ENCODE results near the gene TCF7L2.
A peak's percentile ranks its signal among the peaks of the same experiment; 100 is the strongest.

Gene TCF7L2

DNA sequence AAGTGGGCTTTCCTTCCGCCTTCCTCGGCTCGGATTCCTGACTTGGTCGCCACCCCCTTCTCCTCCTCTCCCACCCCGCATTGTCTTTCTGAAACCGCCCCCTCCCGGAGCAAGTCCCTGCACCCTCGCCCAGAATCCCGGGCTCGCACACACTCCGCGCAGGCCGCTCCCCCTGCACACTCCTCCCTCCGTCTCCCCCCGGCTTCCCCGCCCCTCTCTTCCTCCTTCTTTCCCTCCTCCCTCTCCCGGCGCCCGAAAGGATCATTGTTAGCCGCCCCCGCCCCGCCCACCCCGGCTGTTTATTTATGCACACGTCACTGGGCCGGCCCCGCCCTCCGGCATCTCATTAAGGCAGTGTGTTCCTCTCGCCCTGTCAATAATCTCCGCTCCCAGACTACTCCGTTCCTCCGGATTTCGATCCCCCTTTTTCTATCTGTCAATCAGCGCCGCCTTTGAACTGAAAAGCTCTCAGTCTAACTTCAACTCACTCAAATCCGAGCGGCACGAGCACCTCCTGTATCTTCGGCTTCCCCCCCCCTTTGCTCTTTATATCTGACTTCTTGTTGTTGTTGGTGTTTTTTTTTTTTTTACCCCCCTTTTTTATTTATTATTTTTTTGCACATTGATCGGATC is at the start of gene TCF7L2:
Gene TCF7L2, plus strand, starts transcription at position 373 of the 633 bp plus-strand sequence. CDS start 510 bp downstream, outside the sequence.
- peak; percentile 63 for DNase-seq

DNA sequence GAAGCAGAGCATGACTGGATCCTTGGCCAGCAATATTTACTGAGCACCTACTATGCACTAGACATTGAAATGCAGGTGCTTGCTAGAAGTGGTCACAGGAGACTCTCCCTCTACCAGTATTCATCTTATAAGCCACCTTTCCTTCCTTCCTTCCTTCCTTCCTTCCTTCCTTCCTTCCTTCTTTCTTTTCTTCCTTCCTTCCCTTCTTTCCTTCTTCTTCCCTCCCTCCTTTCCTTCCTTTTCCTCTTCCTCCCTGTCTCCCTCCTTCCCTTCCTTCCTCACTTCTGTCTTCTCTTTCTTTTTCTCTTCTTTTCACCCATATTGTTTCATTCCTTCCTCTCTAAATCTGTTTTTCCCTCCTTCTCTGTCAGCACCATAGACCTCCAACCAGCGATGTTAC is 47.3 kb upstream of the TCF7L2 start:
- no peak for DNase-seq

DNA sequence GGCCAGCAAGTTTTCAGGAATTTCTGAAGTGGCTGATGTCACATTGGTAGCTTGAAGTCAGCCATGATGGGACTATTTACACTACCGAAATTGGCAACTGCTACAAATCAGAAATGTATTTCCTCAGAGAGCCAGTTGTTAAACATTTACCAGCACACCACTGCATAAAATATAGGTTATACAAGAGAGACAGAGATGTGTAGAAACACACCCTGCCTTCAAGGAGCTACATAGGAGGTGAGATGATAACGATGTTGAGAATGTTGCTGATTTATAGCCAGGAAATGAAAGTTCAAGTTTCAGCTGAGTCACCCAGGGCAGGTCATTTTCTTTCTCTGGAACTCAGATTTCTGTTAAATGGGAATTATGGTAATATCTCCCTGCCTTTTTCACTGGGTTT is 46.0 kb upstream of the TCF7L2 start:
- no peak for DNase-seq

DNA sequence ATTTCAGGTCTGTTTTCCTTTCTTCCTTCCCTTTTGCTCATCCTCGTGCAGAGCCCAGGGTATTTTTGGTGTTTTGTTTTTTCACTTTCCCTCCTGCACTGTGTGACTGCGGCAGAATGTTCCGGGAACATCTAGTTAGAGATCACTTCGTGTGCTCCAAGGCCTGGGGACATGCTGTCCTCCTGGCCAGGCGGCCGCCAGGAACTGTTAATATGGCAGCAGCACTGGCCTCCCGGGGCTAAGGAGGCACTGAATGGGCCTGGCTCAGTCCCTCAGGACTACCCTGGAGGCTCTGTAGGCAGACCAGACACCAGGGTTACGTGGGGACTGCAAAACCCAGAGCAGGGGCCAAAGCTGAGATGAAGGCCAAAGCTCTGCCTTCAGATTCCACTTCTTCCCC is 43.1 kb upstream of the TCF7L2 start:
- DNase-seq, result no peak

DNA sequence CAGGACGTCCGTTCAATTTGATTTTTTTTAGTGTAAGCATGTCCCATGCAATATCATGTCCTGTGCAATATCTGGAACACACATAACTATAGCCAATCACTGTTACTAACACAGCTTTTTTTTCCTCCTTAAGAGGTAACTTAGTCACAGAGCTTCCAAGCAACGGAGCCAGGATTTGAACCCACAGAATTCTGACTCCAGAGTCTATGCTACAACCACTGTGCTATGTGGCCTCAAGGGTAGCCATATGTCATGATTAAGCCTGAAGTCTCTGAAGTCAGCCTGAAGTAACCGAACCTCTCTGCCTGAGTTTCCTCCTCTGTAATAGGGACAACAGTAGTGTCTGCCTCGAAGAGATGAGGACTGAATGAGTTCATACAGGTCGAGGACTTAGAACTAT is 42.2 kb upstream of the TCF7L2 start:
- no peak for DNase-seq

DNA sequence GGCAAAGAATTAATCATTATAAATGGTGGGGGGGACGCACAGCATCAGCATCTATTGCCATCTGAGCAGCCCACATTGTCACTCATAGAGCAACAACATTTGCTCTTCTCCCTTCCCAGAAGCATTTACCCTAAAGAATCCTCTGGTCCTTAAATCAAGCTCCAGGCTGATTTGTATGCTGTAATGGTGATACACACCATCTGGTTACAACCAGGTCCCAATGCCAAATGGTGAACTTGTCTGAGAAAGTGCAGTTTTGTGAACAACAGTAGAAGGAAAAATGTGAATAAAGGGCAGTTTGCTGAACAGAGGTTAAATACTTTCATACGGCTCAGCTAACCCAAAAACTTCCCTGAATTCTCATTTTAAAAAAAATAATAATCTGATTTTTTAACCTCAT is 38.8 kb upstream of the TCF7L2 start:
- DNase-seq, result no peak

DNA sequence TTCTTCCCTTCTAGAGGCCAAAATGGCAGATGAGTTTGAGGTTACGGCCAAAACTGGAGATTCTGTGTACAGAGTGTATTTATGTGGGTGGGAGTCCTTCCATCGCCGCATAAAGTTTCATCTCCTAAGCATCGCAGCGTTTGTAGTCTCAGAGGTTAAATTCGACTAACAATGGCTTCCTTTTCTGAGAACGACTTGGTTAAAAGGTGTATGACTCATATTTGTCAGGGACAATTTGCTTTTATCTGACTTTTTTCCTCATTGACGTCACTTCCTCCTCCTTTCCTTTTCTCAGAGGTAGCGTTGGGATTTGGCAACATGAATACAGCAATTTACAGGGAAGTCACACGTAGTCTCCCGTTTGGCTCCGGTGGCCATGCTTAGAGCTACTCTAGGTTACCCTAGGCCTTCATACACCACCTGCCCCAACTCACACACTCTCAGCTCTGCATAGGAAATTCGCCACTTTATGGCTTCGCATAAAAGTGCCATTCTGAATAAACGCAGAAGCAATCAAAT is 37.6 kb upstream of the TCF7L2 start:
- DNase-seq, result no peak

DNA sequence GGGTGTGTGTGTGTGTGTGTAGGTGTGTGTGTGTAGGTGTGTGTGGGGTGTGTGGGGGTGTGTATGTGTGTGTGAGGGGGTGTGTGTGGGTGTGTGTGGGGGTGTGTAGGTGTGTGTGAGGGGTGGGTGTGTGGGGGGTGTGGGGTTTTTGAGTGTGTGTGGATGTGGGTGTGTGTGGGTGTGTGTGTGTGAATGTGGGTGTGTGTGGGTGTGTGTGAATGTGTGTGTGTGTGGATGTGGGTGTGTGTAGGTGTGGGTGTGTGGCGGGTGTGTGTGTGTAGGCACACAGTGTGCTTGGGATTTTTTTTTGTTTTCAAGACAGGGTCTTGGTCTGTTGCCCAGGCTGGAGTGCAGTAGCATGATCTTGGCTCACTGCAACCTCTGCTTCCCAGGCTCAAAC is 36.8 kb upstream of the TCF7L2 start:
- DNase-seq, result no peak

DNA sequence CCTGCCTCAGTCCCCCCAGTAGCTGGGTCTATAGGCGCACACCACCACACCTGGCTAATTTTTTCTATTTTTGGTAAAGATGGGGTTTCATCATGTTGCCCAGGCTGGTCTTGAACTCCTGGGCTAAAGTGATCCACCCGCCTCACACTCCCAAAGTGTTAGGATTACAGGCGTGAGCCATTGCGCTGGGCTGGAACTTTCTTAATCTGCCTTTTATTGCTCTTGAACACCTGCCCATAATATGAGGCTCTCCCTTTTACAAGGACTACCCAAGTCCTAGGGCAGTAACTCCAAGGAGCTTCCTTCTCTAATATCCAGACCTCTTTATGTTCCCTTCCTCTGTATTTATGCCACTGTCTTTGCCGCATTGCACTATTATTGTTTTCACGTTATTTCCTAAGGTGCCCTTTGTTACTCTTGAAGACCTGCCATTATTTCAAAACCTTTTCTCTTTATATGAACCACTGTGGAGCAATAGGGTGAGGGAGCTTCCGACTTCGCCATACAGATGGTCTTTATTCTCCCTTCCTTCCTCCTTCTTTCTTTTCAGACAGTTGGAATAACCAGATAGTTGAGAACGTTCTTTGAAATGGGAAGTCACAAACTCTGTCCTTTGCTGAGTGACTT is 36.3 kb upstream of the TCF7L2 start:
- DNase-seq, result no peak

DNA sequence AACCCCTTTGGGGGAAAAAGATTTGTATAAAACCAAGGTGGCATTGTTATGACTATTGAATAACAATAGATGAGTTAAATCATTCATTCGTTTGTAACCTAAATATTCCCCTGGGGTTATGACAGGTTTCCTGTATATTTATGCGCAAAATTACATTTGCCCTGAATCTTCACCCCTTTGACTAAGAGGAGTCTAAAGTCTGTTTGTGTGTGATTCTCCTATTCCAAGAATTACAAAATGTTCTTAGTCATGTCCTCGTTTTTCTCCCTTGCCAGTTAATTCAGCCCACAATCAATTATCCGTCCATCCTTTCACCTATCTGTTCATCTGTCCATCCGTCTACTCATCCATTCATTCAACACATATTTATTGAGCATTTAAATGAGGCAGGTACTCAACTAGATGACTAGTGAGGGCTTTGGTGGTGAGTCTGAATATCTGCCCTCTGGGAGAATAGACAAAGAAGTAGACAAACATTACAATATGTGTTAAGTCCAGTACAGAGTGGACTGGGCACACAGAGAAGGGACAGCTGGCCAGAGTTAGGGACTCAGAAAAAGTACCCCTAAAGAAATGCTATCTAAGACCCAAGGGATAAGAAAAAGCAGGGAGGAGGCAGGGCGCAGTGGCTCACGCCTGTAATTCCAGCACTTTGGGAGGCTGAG is 35.6 kb upstream of the TCF7L2 start:
- DNase-seq, result no peak

DNA sequence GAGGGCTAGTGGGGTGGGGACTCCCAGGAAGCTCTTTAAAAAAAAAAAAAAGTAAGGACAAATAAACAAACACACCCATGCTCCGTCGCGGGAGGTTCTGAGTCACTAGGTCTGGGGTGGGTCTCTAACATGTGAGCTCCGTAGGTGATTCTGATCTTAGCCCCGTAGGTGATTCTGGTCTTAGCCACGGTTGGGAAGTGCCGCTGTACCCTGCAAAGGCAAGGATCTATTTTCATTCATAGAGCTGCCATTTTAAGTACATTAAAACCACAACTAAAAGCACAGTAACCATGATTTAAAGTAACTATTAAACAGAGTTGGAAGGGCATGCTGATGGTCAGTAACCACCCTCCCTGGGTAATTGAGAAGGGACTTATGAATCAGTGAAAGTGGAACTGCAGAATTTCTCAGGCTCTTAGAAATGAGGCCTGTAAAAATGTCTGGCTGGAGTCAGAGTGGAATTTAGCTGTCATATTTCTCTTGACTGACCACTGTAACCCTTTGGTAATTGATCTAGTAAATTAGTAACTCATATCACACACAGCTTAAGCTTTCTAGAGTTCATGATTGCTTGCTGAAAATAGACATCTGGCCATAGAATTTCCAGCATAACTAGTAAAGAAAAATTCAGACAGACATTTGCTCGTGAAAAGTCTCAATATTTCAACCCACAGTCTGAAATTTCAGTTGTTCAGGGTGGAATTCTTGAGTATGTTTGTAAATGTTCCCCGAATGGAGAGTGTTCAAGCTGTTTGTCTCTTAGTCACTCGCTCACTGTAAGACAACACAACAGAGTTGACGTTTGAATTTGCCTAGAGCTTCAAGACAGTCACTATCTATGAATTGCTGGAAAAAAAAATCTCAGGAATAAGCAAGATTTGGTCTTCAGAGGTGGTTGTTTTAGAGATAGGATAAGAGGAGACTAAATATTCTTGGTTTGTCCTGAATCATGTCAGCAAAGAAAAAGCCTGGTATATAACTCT is 34.2 kb upstream of the TCF7L2 start:
- DNase-seq, result no peak

DNA sequence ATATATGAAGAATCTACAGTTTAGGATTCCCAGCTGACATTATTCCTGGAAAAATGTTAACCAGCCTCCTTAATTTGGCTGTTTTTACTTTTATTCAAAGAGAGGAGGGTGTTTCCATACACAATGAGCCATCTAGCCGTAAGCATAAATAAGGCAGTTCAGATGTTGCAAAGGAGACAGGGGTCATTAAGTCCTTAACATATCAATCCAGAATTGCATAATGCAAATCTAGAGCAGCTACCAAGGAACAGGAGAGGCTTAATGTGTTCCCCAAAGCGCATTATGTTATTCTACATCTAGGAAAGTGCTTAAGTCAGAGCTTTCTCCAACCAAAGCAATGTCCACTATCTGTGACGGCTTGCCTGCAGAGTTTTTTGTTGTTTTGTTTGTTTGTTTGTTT is 32.4 kb upstream of the TCF7L2 start:
- no peak for DNase-seq

DNA sequence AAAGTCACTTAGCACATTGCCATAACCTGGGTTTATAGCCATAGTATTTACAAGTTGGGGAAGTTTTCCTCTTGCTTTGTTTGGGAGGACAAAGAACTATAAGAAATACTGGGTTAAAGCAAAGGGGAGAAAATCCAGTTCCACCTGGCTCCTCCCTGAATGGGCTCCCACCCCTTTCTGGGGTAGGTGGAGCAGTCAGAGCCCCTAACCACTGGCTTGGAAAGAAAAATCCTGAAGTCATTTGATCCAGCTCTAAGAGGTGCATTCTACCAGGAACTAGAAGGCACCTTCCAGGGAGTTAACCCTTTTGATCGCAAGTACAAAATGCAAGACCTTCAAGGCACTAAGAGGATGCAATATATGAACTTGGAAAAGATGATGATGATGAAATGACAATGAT is 31.3 kb upstream of the TCF7L2 start:
- DNase-seq, result no peak

DNA sequence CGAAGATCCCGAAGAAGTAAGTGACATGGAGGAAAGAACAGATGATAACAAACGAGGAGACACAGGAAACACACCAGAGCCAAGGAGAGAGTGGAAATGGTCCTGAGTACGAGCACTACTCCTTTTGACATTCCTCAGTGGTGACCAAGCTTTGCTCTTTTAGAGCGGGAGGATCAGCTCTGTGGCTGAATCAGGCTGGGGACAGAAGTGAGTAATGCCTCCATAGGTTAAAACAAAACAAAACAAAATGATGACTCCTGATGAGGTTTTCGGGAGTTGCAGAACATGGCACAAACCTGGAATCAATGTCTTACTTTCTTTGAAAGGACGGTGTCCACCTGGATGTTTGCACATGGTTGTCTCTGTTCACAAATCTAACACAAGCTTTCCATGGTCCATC is 30.3 kb upstream of the TCF7L2 start:
- DNase-seq, result no peak

DNA sequence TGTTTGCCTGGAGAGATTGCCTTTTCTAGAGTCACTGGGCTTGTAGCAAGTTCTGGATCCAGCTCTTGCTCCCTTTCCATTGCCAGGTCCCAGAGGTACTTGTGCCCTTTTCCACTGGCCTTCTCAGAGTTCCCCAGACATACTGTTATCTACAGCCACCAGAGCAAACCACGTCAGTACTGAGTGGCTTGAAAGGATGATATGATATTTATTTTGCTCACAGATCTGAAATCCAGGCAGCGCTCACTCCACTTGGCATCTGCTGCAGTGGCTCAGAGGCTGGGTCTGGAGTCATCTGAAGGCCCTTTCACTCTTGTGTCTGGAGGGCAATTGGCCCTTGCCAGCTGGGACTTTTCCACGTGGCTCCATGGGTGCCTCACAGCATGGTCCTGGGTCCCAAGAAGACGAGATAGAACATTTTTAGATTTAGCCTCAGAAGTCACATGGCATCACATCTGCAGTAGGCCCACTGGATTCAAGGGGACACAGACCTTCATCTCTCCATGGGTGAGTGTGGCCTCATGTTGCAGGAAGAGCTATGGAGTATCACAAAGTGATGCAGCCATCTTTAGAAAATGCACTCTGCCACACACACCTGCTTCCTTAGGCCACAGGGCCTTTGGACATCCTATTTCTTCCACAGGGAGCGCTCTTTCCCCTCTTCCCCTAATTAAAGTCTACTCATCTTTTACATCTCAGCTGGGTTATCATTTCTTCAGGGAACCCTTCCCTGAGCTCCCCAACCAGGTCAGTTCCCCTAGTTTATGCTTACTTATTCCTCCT is 22.9 kb upstream of the TCF7L2 start:
- DNase-seq, result no peak

DNA sequence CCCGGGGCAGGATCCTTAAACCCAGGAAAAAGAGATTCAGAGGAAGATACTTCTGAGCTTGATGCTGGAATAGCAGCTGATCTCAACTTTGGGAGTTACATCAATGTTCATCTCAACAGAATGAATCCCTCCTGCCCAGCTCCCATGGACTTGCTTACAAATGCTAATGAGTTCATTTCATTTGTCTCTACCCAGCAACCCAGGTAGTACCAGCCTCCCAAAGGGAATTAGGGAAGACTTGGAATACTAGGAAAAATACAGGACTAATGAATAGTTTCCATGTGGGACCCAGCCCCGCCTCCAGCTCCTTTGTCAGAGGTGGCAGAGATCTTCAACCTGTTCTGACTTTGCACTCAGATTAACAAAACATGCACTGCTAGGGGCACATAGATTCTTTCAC is 22.1 kb upstream of the TCF7L2 start:
- no peak for DNase-seq

DNA sequence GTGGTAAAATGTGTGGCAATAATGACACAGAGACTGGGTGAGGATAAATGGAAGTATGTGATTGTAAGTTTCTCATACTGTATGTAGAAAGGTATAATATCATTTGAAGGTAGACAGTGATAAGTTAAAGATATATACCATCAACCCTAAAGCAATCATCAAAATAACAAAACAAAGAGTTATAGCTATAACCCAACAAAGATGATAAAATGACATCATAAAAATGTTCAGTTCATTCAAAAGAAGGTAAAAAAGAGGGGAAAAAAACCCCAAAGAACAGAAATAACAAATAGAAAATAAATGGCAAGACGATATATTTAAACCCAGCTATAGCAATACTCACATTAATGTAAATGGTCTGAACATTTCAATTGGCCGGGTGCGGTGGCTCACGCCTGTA is 17.4 kb upstream of the TCF7L2 start:
- DNase-seq, result no peak

DNA sequence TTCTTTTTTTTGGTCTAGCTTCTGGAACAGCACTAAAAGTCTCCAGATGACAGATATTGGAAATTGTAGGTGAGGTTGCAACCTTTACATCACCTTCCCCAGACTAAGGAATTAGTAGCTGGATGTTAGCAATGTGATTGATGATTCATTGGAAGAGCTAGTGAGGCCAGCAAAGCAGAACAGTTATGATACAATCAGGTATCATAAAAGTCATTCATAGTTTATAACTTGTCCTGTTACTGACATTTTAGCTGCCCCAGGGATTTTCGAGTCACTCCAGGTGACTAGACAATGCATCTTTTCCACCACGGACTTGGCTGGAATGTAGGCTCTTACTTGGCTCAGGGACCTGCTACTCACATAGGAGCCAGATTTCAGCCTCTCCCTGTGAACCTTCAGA is 15.9 kb upstream of the TCF7L2 start:
- no peak for DNase-seq

DNA sequence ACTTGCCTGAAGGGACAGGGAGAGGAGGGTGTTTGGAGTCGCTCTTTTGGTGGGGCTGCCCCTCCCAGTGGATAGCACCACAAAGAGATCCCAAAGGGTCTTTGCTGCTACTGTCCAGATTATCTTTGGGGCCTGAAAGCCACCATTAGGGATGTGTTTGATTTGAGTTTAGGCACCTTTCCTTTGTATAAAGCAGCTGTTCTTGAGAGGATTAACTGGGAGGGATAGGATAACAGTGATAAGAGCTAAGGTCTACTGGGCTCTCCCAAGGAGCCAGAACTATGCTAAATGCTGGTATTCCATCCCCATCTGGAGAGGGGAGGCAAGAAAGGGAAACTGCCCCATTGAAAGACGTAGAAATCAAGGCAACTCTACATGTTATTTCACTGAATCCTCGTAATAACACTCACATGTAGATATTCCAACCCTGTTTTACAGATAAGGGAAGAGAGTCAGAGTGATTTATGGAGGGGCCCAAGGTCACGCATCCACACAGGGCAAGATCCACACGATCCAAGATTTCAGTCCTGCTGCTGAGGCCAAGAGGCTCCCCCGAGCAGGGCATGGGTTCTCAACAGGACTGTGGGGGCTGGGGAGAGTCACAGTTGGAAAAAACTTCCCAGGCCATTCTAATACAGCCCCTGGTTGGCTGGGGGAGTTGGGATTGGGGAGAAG is 11.1 kb upstream of the TCF7L2 start:
- no peak for DNase-seq

DNA sequence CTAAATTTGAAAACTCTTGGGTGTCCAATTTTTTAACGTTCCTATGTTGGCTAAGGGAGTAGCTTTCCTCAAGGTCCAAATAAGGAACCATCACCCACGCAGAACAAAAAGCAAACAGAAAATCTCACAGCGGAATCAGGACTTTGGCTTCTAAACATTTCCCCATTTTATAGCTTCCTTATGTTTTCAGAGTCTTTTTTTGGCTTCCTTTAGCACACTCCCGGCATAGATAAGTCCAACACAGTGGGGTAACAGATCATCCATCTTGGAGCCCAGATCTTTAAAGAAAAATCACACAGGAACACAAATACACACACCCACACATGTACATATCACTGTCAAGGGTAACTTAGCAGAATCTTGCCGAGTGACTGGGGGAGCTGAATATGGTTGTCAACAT is 4.2 kb upstream of the TCF7L2 start:
- DNase-seq, result no peak

DNA sequence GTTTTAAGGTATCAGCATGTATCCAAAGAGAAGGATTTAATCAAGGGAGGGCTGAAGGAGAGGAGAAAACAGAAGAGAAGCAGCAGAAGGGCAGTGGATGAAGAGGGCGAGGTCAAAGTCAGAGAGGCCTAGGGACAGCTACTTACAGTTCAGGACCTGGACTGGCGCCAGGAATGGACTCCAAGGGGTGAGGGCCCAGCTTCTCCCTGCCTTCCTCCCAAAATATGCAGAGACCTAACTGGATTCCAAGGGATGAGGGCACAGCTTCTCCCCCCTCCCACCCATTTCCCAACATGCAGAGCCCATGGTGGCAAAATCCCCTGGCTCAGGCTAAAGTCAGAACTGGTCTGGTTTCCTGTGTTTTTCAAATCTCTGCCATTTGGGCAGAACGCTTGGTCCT is 3.4 kb upstream of the TCF7L2 start:
- DNase-seq, result no peak

DNA sequence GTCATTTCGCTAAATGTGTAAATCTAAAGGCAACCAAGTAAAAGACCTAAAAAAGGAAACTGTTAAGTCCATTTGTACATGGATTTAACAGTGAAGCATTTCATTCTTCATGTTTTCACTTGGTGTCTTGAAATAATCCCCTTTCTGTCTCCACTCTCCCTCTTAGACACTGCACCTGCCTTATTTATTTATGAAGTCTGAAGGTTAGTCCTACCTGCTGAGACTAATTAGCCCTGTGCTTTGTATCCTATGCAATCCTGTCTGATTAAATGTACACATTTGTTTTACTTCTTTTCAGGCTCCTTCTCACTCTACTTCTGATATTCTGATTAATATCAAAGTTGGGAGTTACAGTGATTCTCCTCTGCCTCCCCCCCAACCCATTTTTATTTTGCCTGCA is 1.9 kb upstream of the TCF7L2 start:
- no peak for DNase-seq

All from activated T-cell treated with anti-CD3 and anti-CD28 coated beads, Interleukin-2, amount 50 U/mL, for 1 hour (primary cell).